Activated CD8-positive, alpha-beta memory T cell treated with anti-CD3 and anti-CD28 coated beads for 24 hours (primary cell): ENCODE results near the gene SOWAHC.
"Not testable (repeated sequence)": the region's sequence is repeated elsewhere in the genome, so short reads cannot be mapped to it uniquely, and the experiment has no call there.

Source experiments
- DNase-seq: peaks from one replicate; pipeline ENCODE4 v3.0.0-alpha.2; 2020

SOWAHC gene

GRCh38 chr2:109613922-109614714 lies at the start of gene SOWAHC, which contains the start of gene SEPTIN10:
TSS of gene SOWAHC (plus strand) at chr2:109614364. CDS start at chr2:109614490, 126 bp downstream.
TSS of gene SEPTIN10 (minus strand) at chr2:109613966. CDS start at chr2:109613827, 139 bp downstream.
- peak; percentile 88 for DNase-seq

GRCh38 chr2:109575373-109575772 lies 38.8 kb upstream of the SOWAHC start:
- no peak for DNase-seq

- not testable (repeated sequence) for DNase-seq
These were observed 36.5 kb upstream of the SOWAHC start for GRCh38 chr2:109577630-109578029.

- no peak for DNase-seq
These were observed 31.0 kb upstream of the SOWAHC start for GRCh38 chr2:109582928-109583895.

- DNase-seq: no peak
These were observed 27.5 kb upstream of the SOWAHC start for GRCh38 chr2:109586687-109587086.

GRCh38 chr2:109591206-109591605 lies 23.0 kb upstream of the SOWAHC start:
- DNase-seq: no peak

- DNase-seq: no peak
These were observed 21.3 kb upstream of the SOWAHC start for GRCh38 chr2:109592905-109593304.

- DNase-seq: no peak
These were observed 19.8 kb upstream of the SOWAHC start for GRCh38 chr2:109594246-109594885.

GRCh38 chr2:109595644-109596043 lies 18.5 kb upstream of the SOWAHC start:
- DNase-seq: no peak

GRCh38 chr2:109597283-109597682 lies 16.9 kb upstream of the SOWAHC start:
- DNase-seq: no peak

GRCh38 chr2:109601783-109602182 lies 12.4 kb upstream of the SOWAHC start:
- no peak for DNase-seq

- DNase-seq: no peak
These were observed 11.5 kb upstream of the SOWAHC start for GRCh38 chr2:109602617-109603188.

- DNase-seq: no peak
These were observed 9.6 kb upstream of the SOWAHC start for GRCh38 chr2:109604597-109604996.

- DNase-seq: no peak
These were observed 6.4 kb upstream of the SOWAHC start for GRCh38 chr2:109607766-109608165.

GRCh38 chr2:109609352-109610024 lies 4.7 kb upstream of the SOWAHC start:
- no peak for DNase-seq

GRCh38 chr2:109611467-109612095 lies 2.6 kb upstream of the SOWAHC start:
- DNase-seq: no peak

GRCh38 chr2:109613081-109613921 lies 863 bp upstream of the SOWAHC start:
- no peak for DNase-seq

GRCh38 chr2:109614715-109615636 lies 812 bp downstream of the SOWAHC start:
- DNase-seq: peak; percentile 56

GRCh38 chr2:109615637-109616144 lies 1.5 kb downstream of the SOWAHC start:
- no peak for DNase-seq
